HepG2 (cell line): Measurements from ENCODE around the gene SPACA4. TPM values are rescaled to one million over a fixed set of nuclear protein-coding genes. Genes with fewer than 3 reads are reported as not detected.

Source experiments
- BRF2 ChIP-seq: sonication (generic); formaldehyde crosslinking; IDR thresholded peaks from 2 replicates; pipeline ENCODE4 v1.8.1; 2022; ENCODE audit warnings: mild to moderate bottlenecking, missing genetic modification reagents
- DDIT3 ChIP-seq: sonication (generic); formaldehyde crosslinking; IDR thresholded peaks from 2 replicates; pipeline ENCODE4 v1.4.0; 2020; ENCODE audit warnings: mild to moderate bottlenecking, missing genetic modification reagents
- FOXK2 ChIP-seq: fragments of 450-650 bp; IDR thresholded peaks from 2 replicates; pipeline ENCODE4 v1.6.1; 2016
- GZF1 ChIP-seq: sonication (generic); formaldehyde crosslinking; IDR thresholded peaks from 2 replicates; pipeline ENCODE4 v1.5.1; 2020; ENCODE audit warnings: mild to moderate bottlenecking, missing genetic modification reagents
- NONO ChIP-seq, 2 experiments: fragments of 450-650 bp in 1 of 2; sonication (generic) in 1 of 2; formaldehyde crosslinking in 1 of 2; IDR thresholded peaks in 1 of 2; conservative IDR thresholded peaks in 1 of 2; 2 replicates each; pipeline versions ENCODE4 v1.6.1 to v1.8.0; 2017 to 2022; ENCODE audit warnings: mild to moderate bottlenecking in 1 of 2, missing genetic modification reagents in 1 of 2, moderate library complexity in 1 of 2
- NR2F1 ChIP-seq, 2 experiments: fragments of 450-650 bp in 1 of 2; formaldehyde crosslinking in 1 of 2; IDR thresholded peaks; 2 replicates each; pipeline versions ENCODE4 v1.5.0 to v1.6.1; 2016 to 2020; ENCODE audit warnings: mild to moderate bottlenecking in 1 of 2, missing compliant biosample characterization in 1 of 2, missing genetic modification reagents in 1 of 2, moderate library complexity in 1 of 2
- PRDM15 ChIP-seq: sonication (generic); formaldehyde crosslinking; IDR thresholded peaks from 2 replicates; pipeline ENCODE4 v1.4.0; 2020; ENCODE audit warnings: missing genetic modification reagents
- RBAK ChIP-seq: sonication (generic); formaldehyde crosslinking; IDR thresholded peaks from 2 replicates; pipeline ENCODE4 v1.5.1; 2020; ENCODE audit warnings: mild to moderate bottlenecking, missing genetic modification reagents
- TFDP2 ChIP-seq: sonication (generic); formaldehyde crosslinking; IDR thresholded peaks from 2 replicates; pipeline ENCODE4 v1.4.0; 2020; ENCODE audit warnings: missing genetic modification reagents
- THAP9 ChIP-seq: sonication (generic); formaldehyde crosslinking; IDR thresholded peaks from 2 replicates; pipeline ENCODE4; 2020; ENCODE audit warnings: missing genetic modification reagents, mild to moderate bottlenecking, borderline replicate concordance
- TP53 ChIP-seq: sonication (generic); formaldehyde crosslinking; conservative IDR thresholded peaks from 2 replicates; pipeline ENCODE4 v1.4.0; 2020; ENCODE audit warnings: missing genetic modification reagents
- U2AF2 ChIP-seq: fragments of 200-400 bp; formaldehyde crosslinking; IDR thresholded peaks from 2 replicates; pipeline ENCODE4 v1.6.1; 2017; ENCODE audit warnings: low read depth, mild to moderate bottlenecking, low read length
- ZBTB20 ChIP-seq: sonication (generic); formaldehyde crosslinking; IDR thresholded peaks from 2 replicates; pipeline ENCODE4 v1.8.1; 2023; ENCODE audit warnings: missing genetic modification reagents, low read depth, mild to moderate bottlenecking, borderline replicate concordance
- ZKSCAN5 ChIP-seq: sonication (generic); formaldehyde crosslinking; IDR thresholded peaks from 2 replicates; pipeline ENCODE4 v1.5.1; 2020; ENCODE audit warnings: mild to moderate bottlenecking, missing genetic modification reagents
- ZNF652 ChIP-seq: IDR thresholded peaks from 2 replicates; pipeline ENCODE4 v1.6.1; 2016; ENCODE audit warnings: low read depth, borderline replicate concordance
- ZNF891 ChIP-seq: sonication (generic); formaldehyde crosslinking; IDR thresholded peaks from 2 replicates; pipeline ENCODE4 v1.5.0; 2020; ENCODE audit warnings: mild to moderate bottlenecking, missing genetic modification reagents
- ZSCAN31 ChIP-seq: sonication (generic); formaldehyde crosslinking; IDR thresholded peaks from 2 replicates; pipeline ENCODE4 v1.5.0; 2020; ENCODE audit warnings: low read depth, mild to moderate bottlenecking, missing genetic modification reagents
- ZZZ3 ChIP-seq: sonication (generic); formaldehyde crosslinking; IDR thresholded peaks from 2 replicates; pipeline ENCODE4 v1.4.0; 2020; ENCODE audit warnings: missing genetic modification reagents, mild to moderate bottlenecking, borderline replicate concordance
- polyA plus RNA-seq, 8 experiments: library from polyadenylated mRNA; depleted of rRNA in 3 of 8; stranded (reverse) in 7 of 8; unstranded in 1 of 8; fragments of >200 nt; fragmentation: Illumina TruSeq in 4 of 8; extraction: Trizol in 4 of 8; gene quantifications; 2 replicates each; pipeline versions ENCODE4 v1.2.1 to v1.2.3, GENCODE V29; 2011 to 2016; ENCODE audit warnings: low read depth in 4 of 8, missing spikeins in 1 of 8, mixed read lengths in 1 of 8; ENCODE audit not compliant: insufficient read depth in 1 of 8
- total RNA-seq, 5 experiments: library from RNA; depleted of rRNA; stranded (reverse); fragments of >200 nt; fragmentation: Illumina TruSeq; extraction: Trizol; gene quantifications; 2 replicates each; pipeline ENCODE4 v1.2.3, GENCODE V29; 2016; ENCODE audit warnings: low read depth in 1 of 5

The SPACA4 gene
- total and polyA plus RNA-seq, 2 of the 13 experiments (the other 11 are each of a cell fraction or from before 2014, with no cell fraction given) = not detected

GRCh38 chr19:48558018-48558684 lies 48.4 kb upstream of the SPACA4 start (continued):
- no peak for TF ChIP-seq DDIT3 (CRISPR knock-in tag)
- no peak for TF ChIP-seq FOXK2
- no peak for TF ChIP-seq ZSCAN31
- no peak for TF ChIP-seq TFDP2 (CRISPR knock-in tag)
- TF ChIP-seq ZKSCAN5 (CRISPR knock-in tag) = no peak
- 0 out of 2 replicates have a peak, but pooled peaks have one; percentile 83 for TF ChIP-seq ZBTB20
- no peak; the same call in 1 of the 2 replicates for TF ChIP-seq TP53 (CRISPR knock-in tag)
- no peak for TF ChIP-seq ZNF891 (CRISPR knock-in tag)
- TF ChIP-seq RBAK (CRISPR knock-in tag) = no peak
- no peak for TF ChIP-seq U2AF2
- no peak for TF ChIP-seq GZF1 (CRISPR knock-in tag)
- TF ChIP-seq PRDM15 (CRISPR knock-in tag) = peak; percentile 90
- no peak for TF ChIP-seq BRF2 (CRISPR knock-in tag)
- peak; percentile 72; the same call in 1 of the 2 replicates for TF ChIP-seq THAP9 (CRISPR knock-in tag)
- TF ChIP-seq NR2F1 (CRISPR knock-in tag; IDR thresholded peaks at IDR 0.05) = peak; percentile 90 to 94
- no peak for TF ChIP-seq NONO (IDR thresholded peaks at IDR 0.05)
- TF ChIP-seq NONO (CRISPR knock-in tag; conservative IDR thresholded peaks at IDR 0.05) = peak; percentile 90
- TF ChIP-seq ZNF652 (CRISPR knock-in tag) = no peak; the same call in 1 of the 2 replicates
- no peak for TF ChIP-seq ZZZ3
